ENCODE data around the gene CCDC170.

The CCDC170 gene

GRCh38 chr6:151561238-151561637, 67.4 kb downstream of the CCDC170 start:
- Histone ChIP-seq H3K27ac (no peak overlapping the region), H3K27me3 (ENCODE audit: control insufficient read depth, insufficient read depth, low read length) (no peaks in the 10 kb centered on the region), H3K4me1 (no peaks in the 10 kb centered on the region), H3K4me3 (ENCODE audit: low read depth, low read length) (no peak overlapping the region), H3K9me3 (ENCODE audit: control insufficient read depth, low read length) (peaks cover 4% of the 10 kb centered on the region), H3K4me2 (ENCODE audit: low read length) (no peak overlapping the region), H2AFZ (no peak overlapping the region), H3K79me2 (no peaks in the 10 kb centered on the region), H3K9ac (no peak overlapping the region), H3K36me3 (ENCODE audit: control insufficient read depth, insufficient read depth, low read length) (no peaks in the 10 kb centered on the region)
- TF ChIP-seq, protein P1, sequence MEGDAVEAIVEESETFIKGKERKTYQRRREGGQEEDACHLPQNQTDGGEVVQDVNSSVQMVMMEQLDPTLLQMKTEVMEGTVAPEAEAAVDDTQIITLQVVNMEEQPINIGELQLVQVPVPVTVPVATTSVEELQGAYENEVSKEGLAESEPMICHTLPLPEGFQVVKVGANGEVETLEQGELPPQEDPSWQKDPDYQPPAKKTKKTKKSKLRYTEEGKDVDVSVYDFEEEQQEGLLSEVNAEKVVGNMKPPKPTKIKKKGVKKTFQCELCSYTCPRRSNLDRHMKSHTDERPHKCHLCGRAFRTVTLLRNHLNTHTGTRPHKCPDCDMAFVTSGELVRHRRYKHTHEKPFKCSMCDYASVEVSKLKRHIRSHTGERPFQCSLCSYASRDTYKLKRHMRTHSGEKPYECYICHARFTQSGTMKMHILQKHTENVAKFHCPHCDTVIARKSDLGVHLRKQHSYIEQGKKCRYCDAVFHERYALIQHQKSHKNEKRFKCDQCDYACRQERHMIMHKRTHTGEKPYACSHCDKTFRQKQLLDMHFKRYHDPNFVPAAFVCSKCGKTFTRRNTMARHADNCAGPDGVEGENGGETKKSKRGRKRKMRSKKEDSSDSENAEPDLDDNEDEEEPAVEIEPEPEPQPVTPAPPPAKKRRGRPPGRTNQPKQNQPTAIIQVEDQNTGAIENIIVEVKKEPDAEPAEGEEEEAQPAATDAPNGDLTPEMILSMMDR (IDR thresholded peaks at IDR 0.05) = no peak

DNA sequence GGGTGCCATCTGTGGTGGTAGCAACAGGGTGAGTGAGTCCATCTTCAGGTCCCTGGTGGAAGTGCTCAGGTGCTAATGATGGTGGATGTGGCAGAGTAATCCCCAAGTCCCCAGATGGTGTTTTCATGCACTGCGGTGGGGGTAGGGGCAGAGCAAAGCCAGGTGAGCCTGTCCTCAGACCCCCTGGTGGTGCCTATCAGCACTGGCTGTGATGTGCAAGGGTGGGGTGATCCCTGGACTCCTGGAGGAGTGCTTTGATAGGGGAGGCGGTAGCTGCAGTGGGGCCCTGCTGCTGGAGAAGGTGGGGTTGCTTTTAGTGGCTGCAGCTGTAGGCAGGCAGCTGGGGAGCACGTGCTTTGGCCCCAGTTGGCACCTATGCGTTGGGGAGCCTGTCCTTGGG, 70.8 kb downstream of the CCDC170 start:
- Histone ChIP-seq H3K79me2 (no peaks in the 10 kb centered on the region), H3K4me2 (ENCODE audit: low read length) (no peak overlapping the region), H3K9ac (no peak overlapping the region), H3K4me3 (ENCODE audit: low read depth, low read length) (no peak overlapping the region), H3K4me1 (no peaks in the 10 kb centered on the region), H3K36me3 (ENCODE audit: control insufficient read depth, insufficient read depth, low read length) (no peaks in the 10 kb centered on the region), H3K27ac (no peak overlapping the region), H2AFZ (no peak overlapping the region), H3K27me3 (ENCODE audit: control insufficient read depth, insufficient read depth, low read length) (no peaks in the 10 kb centered on the region), H3K9me3 (ENCODE audit: control insufficient read depth, low read length) (no peaks in the 10 kb centered on the region)
- TF ChIP-seq, protein P1 (IDR thresholded peaks at IDR 0.05) = no peak

DNA sequence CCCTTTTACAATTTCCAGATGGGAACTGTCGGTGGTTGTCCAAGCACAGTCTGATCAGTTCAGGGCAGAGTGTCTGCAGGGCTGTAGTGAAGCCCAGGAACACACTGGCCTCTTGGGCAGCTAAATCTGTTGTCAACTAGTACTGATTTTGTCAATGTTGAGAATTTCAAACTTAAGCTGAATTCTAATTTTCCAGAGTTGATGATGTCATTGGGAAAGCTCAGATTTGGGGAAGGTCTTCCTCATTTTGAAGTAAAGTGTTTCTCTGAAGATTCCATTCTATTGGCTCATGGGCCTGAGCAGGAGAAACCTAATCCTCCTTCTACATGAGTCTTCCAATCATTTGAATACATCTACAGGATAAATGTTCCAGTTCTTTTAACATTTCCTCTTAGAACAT, 72.1 kb downstream of the CCDC170 start:
- Histone ChIP-seq H3K9ac (no peak overlapping the region), H3K4me2 (ENCODE audit: low read length) (no peak overlapping the region), H3K36me3 (ENCODE audit: control insufficient read depth, insufficient read depth, low read length) (no peaks in the 10 kb centered on the region), H3K4me1 (no peaks in the 10 kb centered on the region), H3K79me2 (no peaks in the 10 kb centered on the region), H3K9me3 (ENCODE audit: control insufficient read depth, low read length) (no peaks in the 10 kb centered on the region), H3K4me3 (ENCODE audit: low read depth, low read length) (no peak overlapping the region), H2AFZ (no peak overlapping the region), H3K27ac (no peak overlapping the region), H3K27me3 (ENCODE audit: control insufficient read depth, insufficient read depth, low read length) (no peaks in the 10 kb centered on the region)
- TF ChIP-seq, protein P1 (IDR thresholded peaks at IDR 0.05) = no peak

DNA sequence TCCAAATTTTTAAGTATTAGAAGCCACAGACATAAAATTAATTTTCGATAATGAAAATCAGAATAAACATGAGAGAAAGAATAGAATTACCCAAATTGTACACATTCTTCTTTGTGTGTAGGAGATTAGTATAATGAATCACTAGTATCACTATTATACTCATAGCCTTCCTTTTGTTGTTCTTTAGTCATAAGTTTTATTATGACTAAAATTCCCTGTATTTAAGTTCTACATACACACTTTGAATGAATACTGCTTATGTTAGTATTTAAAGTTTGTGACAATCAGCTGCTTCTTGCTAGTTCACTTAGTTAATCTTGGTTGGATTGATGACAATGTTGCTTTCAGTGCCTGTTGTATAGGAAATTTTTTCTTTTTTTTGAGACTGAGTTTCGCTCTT, 72.7 kb downstream of the CCDC170 start:
- Histone ChIP-seq H3K79me2 (no peaks in the 10 kb centered on the region), H3K9ac (no peak overlapping the region), H3K36me3 (ENCODE audit: control insufficient read depth, insufficient read depth, low read length) (no peaks in the 10 kb centered on the region), H3K27ac (no peak overlapping the region), H3K4me3 (ENCODE audit: low read depth, low read length) (no peak overlapping the region), H3K4me2 (ENCODE audit: low read length) (no peak overlapping the region), H2AFZ (no peak overlapping the region), H3K4me1 (no peaks in the 10 kb centered on the region), H3K27me3 (ENCODE audit: control insufficient read depth, insufficient read depth, low read length) (no peaks in the 10 kb centered on the region), H3K9me3 (ENCODE audit: control insufficient read depth, low read length) (no peaks in the 10 kb centered on the region)
- TF ChIP-seq, protein P1 (IDR thresholded peaks at IDR 0.05) = no peak

GRCh38 chr6:151576633-151577032, 82.8 kb downstream of the CCDC170 start:
- H3K9ac ChIP-seq = no peak overlapping the region
- no peaks in the 10 kb centered on the region for H3K27me3 ChIP-seq (ENCODE audit: control insufficient read depth, insufficient read depth, low read length)
- no peak overlapping the region for H2AFZ ChIP-seq
- H3K4me1 ChIP-seq = no peaks in the 10 kb centered on the region
- no peak overlapping the region for H3K27ac ChIP-seq
- H3K4me2 ChIP-seq (ENCODE audit: low read length) = no peak overlapping the region
- no peaks in the 10 kb centered on the region for H3K9me3 ChIP-seq (ENCODE audit: control insufficient read depth, low read length)
- H3K79me2 ChIP-seq = no peaks in the 10 kb centered on the region
- H3K36me3 ChIP-seq (ENCODE audit: control insufficient read depth, insufficient read depth, low read length) = no peaks in the 10 kb centered on the region
- no peak overlapping the region for H3K4me3 ChIP-seq (ENCODE audit: low read depth, low read length)
- TF ChIP-seq, protein P1 (IDR thresholded peaks at IDR 0.05) = no peak
